IMR-90 (cell line): ENCODE data around the gene CKLF. TPM values are rescaled to one million over a fixed set of nuclear protein-coding genes. Genes with fewer than 3 reads are reported as not detected.

Experiments used
- ATAC-seq: fragments of 200-7000 bp; cut with Tn5 transposase; 2 replicates; pipeline ENCODE4 v1.9.1; 2020; ENCODE audit warnings: low read depth, mild to moderate bottlenecking, moderate library complexity
- BruUV-seq: library from RNA; stranded (reverse); fragments of 400-500 nt; replicated peaks from 2 replicates; lab custom pipeline; 2021; lab: Mats Ljungman, UMichigan
- CTCF ChIA-PET: fragments of 300-600 bp; formaldehyde crosslinking; extraction: SDS; loops from one replicate; lab custom pipeline; 2021; ENCODE audit warnings: antibody characterized with exemption; lab: Yijun Ruan, JAX
- POLR2A ChIA-PET: fragments of 300-600 bp; sonication (Branson Sonifier 250); formaldehyde crosslinking; loops from one replicate; lab custom pipeline; 2022; ENCODE audit warnings: antibody characterized with exemption; ENCODE audit not compliant: unreplicated experiment; lab: Charles Lee
- DNase-seq: peaks from one replicate; pipeline ENCODE4 v3.0.0; 2013
- H2AFZ ChIP-seq: replicated peaks from 2 replicates; pipeline ENCODE3; 2013; ENCODE audit warnings: low read length, mild to moderate bottlenecking; ENCODE audit not compliant: poor library complexity
- H2AK5ac ChIP-seq: 2 replicates; pipeline ENCODE4 v1.6.1; 2013; ENCODE audit warnings: low read depth, low read length, inconsistent platforms
- H2AK9ac ChIP-seq: replicated peaks from 2 replicates; pipeline ENCODE3; 2013; ENCODE audit warnings: mild to moderate bottlenecking, low read depth, low read length, moderate library complexity; ENCODE audit not compliant: poor library complexity
- H2BK120ac ChIP-seq: 2 replicates; pipeline ENCODE4 v1.6.1; 2013; ENCODE audit warnings: low read depth, low read length, inconsistent platforms
- H2BK15ac ChIP-seq: 3 replicates; pipeline ENCODE4 v1.6.1; 2013; ENCODE audit warnings: low read depth, low read length, inconsistent platforms
- H2BK20ac ChIP-seq: 2 replicates; pipeline ENCODE4 v1.6.1; 2013; ENCODE audit warnings: low read depth, mild to moderate bottlenecking, inconsistent platforms, low read length, moderate library complexity
- H2BK5ac ChIP-seq: 2 replicates; pipeline ENCODE4 v1.6.1; 2013; ENCODE audit warnings: mild to moderate bottlenecking, low read depth, low read length, inconsistent platforms; ENCODE audit not compliant: poor library complexity, severe bottlenecking
- H3K14ac ChIP-seq: replicated peaks from 2 replicates; pipeline ENCODE4 v1.6.1; 2013; ENCODE audit warnings: low read depth, low read length, inconsistent platforms
- H3K18ac ChIP-seq: 2 replicates; pipeline ENCODE4 v1.6.1; 2013; ENCODE audit warnings: low read depth, low read length, control low read depth
- H3K23ac ChIP-seq: 2 replicates; pipeline ENCODE4 v1.6.1; 2013; ENCODE audit warnings: low read depth, low read length, inconsistent platforms
- H3K27ac ChIP-seq: 2 replicates; pipeline ENCODE4 v1.5.1; 2013; ENCODE audit warnings: mild to moderate bottlenecking, control low read depth, low read length; ENCODE audit not compliant: insufficient read depth
- H3K27me3 ChIP-seq: 2 replicates; pipeline ENCODE4 v1.6.1; 2013; ENCODE audit warnings: low read length; ENCODE audit not compliant: control insufficient read depth, insufficient read depth
- H3K36me3 ChIP-seq: 2 replicates; pipeline ENCODE4 v1.6.1; 2013; ENCODE audit warnings: low read length, mixed read lengths; ENCODE audit not compliant: control insufficient read depth, insufficient read depth
- H3K4ac ChIP-seq: 2 replicates; pipeline ENCODE4 v1.6.1; 2013; ENCODE audit warnings: low read depth, low read length, inconsistent platforms
- H3K4me1 ChIP-seq: 2 replicates; pipeline ENCODE4 v1.6.1; 2013; ENCODE audit warnings: low read length, mixed read lengths; ENCODE audit not compliant: control insufficient read depth, insufficient read depth
- H3K4me2 ChIP-seq: 2 replicates; pipeline ENCODE4 v1.6.1; 2013; ENCODE audit warnings: low read depth, mild to moderate bottlenecking, control low read depth, low read length, moderate library complexity
- H3K4me3 ChIP-seq: 2 replicates; pipeline ENCODE4 v1.5.1; 2013; ENCODE audit warnings: low read depth, mild to moderate bottlenecking, control low read depth, low read length, moderate library complexity; ENCODE audit not compliant: insufficient read depth
- H3K56ac ChIP-seq: 2 replicates; pipeline ENCODE4 v1.6.1; 2013; ENCODE audit warnings: low read length, inconsistent platforms; ENCODE audit not compliant: insufficient read depth; ENCODE audit errors: extremely low read depth
- H3K79me1 ChIP-seq, 2 experiments: 2 replicates each; pipeline ENCODE4 v1.6.1; 2013; ENCODE audit warnings: low read length in 2 of 2, inconsistent platforms in 1 of 2, low read depth in 1 of 2
- H3K9ac ChIP-seq: 2 replicates; pipeline ENCODE4 v1.6.1; 2013; ENCODE audit warnings: low read depth, low read length, control low read depth
- H3K9me1 ChIP-seq: 2 replicates; pipeline ENCODE4 v1.6.1; 2013; ENCODE audit warnings: low read length, inconsistent platforms; ENCODE audit not compliant: insufficient read depth
- H3K9me3 ChIP-seq: 2 replicates; pipeline ENCODE4 v1.6.1; 2013; ENCODE audit warnings: low read length; ENCODE audit not compliant: control insufficient read depth, insufficient read depth
- H4K20me1 ChIP-seq: 2 replicates; pipeline ENCODE4 v1.6.1; 2013; ENCODE audit warnings: low read length, inconsistent platforms; ENCODE audit not compliant: insufficient read depth
- H4K5ac ChIP-seq: 2 replicates; pipeline ENCODE4 v1.6.1; 2013; ENCODE audit warnings: mild to moderate bottlenecking, low read depth, low read length, control low read depth
- H4K8ac ChIP-seq, 2 experiments: 2 replicates each; pipeline ENCODE4 v1.6.1; 2013; ENCODE audit warnings: low read depth in 2 of 2, low read length in 2 of 2, control low read depth in 1 of 2, inconsistent platforms in 1 of 2
- H4K91ac ChIP-seq: 2 replicates; pipeline ENCODE4 v1.6.1; 2013; ENCODE audit warnings: low read depth, low read length, inconsistent platforms; ENCODE audit not compliant: insufficient read depth
- CEBPB ChIP-seq: IDR thresholded peaks from 2 replicates; pipeline ENCODE4 v1.6.1; 2012; ENCODE audit warnings: low read depth, low read length, improper control_type of control experiment
- CHD1 ChIP-seq: IDR thresholded peaks from 2 replicates; pipeline ENCODE4 v1.6.1; 2012; ENCODE audit warnings: low read depth, low read length, improper control_type of control experiment
- MAFK ChIP-seq: IDR thresholded peaks from 2 replicates; pipeline ENCODE4 v1.6.1; 2012; ENCODE audit warnings: low read depth, low read length, improper control_type of control experiment
- RFX5 ChIP-seq: IDR thresholded peaks from 2 replicates; pipeline ENCODE4 v1.8.0; 2012; ENCODE audit warnings: low read depth, mild to moderate bottlenecking, low read length, moderate library complexity
- WGBS, 2 experiments: methylation state at CpG; one replicate each; pipeline versions ENCODE4 v1.1.5 to v1.1.7; 2013; ENCODE audit warnings: missing lambda C conversion rate in 2 of 2; ENCODE audit not compliant: insufficient read length in 1 of 2; ENCODE audit errors: extremely low coverage in 2 of 2; 5-methylcytosine and 5-hydroxymethylcytosine counted together
- dilution Hi-C: fragments of 300-500 bp; cut with HindIII; formaldehyde crosslinking; loops from one replicate; pipeline ENCODE4 v1.14.3; 2018; ENCODE audit warnings: low sequenced_read_pairs; ENCODE audit not compliant: unreplicated experiment
- in situ Hi-C: fragments of 300-500 bp; cut with MboI; formaldehyde crosslinking; loops from 3 replicates; pipeline ENCODE4 v1.14.3; 2019; ENCODE audit warnings: low sequenced_read_pairs, inconsistent platforms, mixed read lengths
- intact Hi-C: fragments of 100-400 bp; cut with micrococcal nuclease; formaldehyde crosslinking; loops from 2 replicates; pipeline ENCODE4 v1.10.0; 2022
- polyA plus RNA-seq, 3 experiments: library from polyadenylated mRNA; depleted of rRNA; stranded (reverse); fragments of >200 nt; gene quantifications; 2 replicates each; pipeline ENCODE4 v1.2.3, GENCODE V29; 2012; ENCODE audit warnings: low replicate concordance in 1 of 3
- total RNA-seq: library from RNA; depleted of rRNA; stranded (reverse); fragments of >200 nt; gene quantifications from 2 replicates; pipeline ENCODE4 v1.2.3, GENCODE V29; 2012
- TF ChIP-seq, protein P1 (sequence below): fragments of 150-350 bp; IDR thresholded peaks from 2 replicates; pipeline ENCODE4 v1.6.1; 2016; ENCODE audit warnings: low read depth, mild to moderate bottlenecking, low read length, moderate library complexity, borderline replicate concordance
- TF ChIP-seq, protein P2 (sequence below): conservative IDR thresholded peaks from 2 replicates; pipeline ENCODE4 v1.5.1; 2012; ENCODE audit warnings: mild to moderate bottlenecking, low read depth, low read length, improper control_type of control experiment

The CKLF gene
- total and polyA plus RNA-seq, 2 of the 4 experiments (the other 2 are of a cell fraction): 60.8 to 92.2 TPM

DNA sequence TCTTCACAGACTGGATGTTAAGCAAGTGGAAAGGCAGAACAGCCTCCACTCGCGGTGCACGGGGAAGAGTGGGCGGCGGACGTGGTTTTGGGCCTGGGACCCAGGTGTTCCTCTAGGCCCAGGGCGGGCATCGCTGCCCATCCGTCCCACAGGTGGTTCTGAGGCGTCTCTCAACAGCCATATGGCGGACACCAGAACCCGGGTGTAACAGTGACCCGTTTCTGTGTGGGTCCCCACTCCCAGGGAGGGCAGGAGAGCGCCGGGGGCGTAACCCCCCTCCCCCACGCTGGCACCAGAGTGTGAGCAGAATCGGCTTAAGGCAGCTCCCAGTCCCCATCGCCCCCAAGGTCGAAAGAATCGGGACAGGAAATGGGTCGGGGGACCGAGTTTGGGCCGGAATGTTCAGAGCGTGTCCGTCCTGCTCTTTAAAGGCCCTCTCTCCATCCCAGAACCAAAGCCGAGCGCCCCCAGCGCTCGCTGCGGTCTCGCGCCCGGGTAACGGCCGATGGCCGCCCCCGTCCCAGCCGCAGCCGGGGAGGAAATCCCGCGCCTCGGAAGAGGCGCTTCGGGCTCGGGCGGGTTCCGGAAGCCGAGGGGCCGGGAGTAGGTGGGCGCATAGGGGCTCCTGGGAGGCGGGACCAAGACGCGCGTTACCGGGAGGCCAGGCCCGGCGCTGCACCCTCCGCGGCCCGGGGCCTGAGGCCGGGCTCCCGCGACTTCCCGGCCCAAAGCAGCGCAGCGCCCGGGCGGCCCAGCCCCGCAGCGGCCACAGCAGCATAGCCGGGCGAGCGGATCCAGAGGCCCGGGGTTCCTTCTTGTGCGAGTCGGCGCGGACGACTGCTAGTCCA lies 2.9 kb upstream of the CKLF start, which contains the start of gene TK2 (continued):
- TF ChIP-seq, protein P1, sequence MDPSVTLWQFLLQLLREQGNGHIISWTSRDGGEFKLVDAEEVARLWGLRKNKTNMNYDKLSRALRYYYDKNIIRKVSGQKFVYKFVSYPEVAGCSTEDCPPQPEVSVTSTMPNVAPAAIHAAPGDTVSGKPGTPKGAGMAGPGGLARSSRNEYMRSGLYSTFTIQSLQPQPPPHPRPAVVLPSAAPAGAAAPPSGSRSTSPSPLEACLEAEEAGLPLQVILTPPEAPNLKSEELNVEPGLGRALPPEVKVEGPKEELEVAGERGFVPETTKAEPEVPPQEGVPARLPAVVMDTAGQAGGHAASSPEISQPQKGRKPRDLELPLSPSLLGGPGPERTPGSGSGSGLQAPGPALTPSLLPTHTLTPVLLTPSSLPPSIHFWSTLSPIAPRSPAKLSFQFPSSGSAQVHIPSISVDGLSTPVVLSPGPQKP: no peak
- no peak for TF ChIP-seq CEBPB

DNA sequence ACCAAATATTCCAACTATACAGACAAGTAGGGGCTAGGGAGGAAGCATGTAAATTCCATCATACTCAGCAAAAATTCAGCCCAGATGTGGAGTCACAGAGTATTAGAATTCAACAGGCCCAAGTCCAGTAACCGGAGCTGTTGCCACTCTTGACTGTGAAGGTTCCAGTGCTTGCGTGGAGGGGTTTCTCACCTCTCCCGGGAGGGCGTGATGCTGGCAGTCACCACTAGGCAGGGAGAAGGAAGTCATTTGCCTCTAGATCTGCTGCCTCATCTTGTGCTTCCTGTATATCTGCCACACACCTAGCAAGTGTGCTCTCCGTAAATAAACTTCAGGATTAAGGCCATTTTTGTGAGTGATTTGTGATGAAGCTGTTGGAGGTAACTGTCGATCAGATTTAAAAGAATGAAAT lies 1.0 kb upstream of the CKLF start:
- in situ Hi-C loops: loop anchor here (5.0 kb wide), 1 partner anchor 51 kb away; the partner anchor contains the start of gene CMTM3
- POLR2A ChIA-PET: no interaction called here
- H3K9me3 ChIP-seq: no peaks in the 10 kb centered on the region
- H2AK9ac ChIP-seq: peak overlapping the region; percentile 95
- TF ChIP-seq MAFK (peak; percentile 79), CHD1 (no peak), RFX5 (no peak)
- TF ChIP-seq, protein P2, sequence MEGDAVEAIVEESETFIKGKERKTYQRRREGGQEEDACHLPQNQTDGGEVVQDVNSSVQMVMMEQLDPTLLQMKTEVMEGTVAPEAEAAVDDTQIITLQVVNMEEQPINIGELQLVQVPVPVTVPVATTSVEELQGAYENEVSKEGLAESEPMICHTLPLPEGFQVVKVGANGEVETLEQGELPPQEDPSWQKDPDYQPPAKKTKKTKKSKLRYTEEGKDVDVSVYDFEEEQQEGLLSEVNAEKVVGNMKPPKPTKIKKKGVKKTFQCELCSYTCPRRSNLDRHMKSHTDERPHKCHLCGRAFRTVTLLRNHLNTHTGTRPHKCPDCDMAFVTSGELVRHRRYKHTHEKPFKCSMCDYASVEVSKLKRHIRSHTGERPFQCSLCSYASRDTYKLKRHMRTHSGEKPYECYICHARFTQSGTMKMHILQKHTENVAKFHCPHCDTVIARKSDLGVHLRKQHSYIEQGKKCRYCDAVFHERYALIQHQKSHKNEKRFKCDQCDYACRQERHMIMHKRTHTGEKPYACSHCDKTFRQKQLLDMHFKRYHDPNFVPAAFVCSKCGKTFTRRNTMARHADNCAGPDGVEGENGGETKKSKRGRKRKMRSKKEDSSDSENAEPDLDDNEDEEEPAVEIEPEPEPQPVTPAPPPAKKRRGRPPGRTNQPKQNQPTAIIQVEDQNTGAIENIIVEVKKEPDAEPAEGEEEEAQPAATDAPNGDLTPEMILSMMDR: peak; percentile 12; the same call in 1 of the 2 replicates
- H2BK20ac ChIP-seq: no peak overlapping the region
- H3K79me1 ChIP-seq: peaks cover 54 to 64% of the 10 kb centered on the region in 2 experiments
- no peaks in the 10 kb centered on the region for H4K20me1 ChIP-seq
- H4K8ac ChIP-seq: peak overlapping the region; percentile 98 to 100
- H2BK15ac ChIP-seq: peak overlapping the region; percentile 39; the same call in 1 of the 3 replicates
- peak overlapping the region; percentile 54 for H2AFZ ChIP-seq
- H3K9ac ChIP-seq: no peak overlapping the region
- no peaks in the 10 kb centered on the region for H3K27me3 ChIP-seq
- DNase-seq: peak; percentile 9
- H4K5ac ChIP-seq: peak overlapping the region; percentile 82
- H3K4me3 ChIP-seq: no peak overlapping the region
- ATAC-seq: no peak
- peak overlapping the region; percentile 90 for H2AK5ac ChIP-seq
- dilution Hi-C loops: no loop called here
- H2BK5ac ChIP-seq: no peak overlapping the region
- intact Hi-C loops: no loop called here
- H3K23ac ChIP-seq: peak overlapping the region; percentile 94; the same call in 1 of the 2 replicates
- no TSS peak for BruUV-seq
- H3K14ac ChIP-seq: 0 out of 2 replicates have a peak overlapping the region, but pooled peaks have one; percentile 13
- peak overlapping the region; percentile 98 for H3K4ac ChIP-seq
- H3K4me1 ChIP-seq: peaks cover 7% of the 10 kb centered on the region
- H3K27ac ChIP-seq: no peak overlapping the region
- peak overlapping the region; percentile 36; the same call in 1 of the 2 replicates for H2BK120ac ChIP-seq
- H4K91ac ChIP-seq: peak overlapping the region; percentile 32
- H3K4me2 ChIP-seq: no peak overlapping the region
- peaks cover 16% of the 10 kb centered on the region; the same call in 1 of the 2 replicates for H3K9me1 ChIP-seq
- H3K18ac ChIP-seq: no peak overlapping the region
- CTCF ChIA-PET: interaction anchor here (0.6 to 1.0 kb wide), 2 partner anchors 22 to 99 kb away, joined by 4 read pairs; no protein-coding TSS in a partner anchor
- WGBS, 2 experiments: no CpG with 5 or more reads among the region's 6 CpGs
- peaks cover 2% of the 10 kb centered on the region; the same call in 1 of the 2 replicates for H3K36me3 ChIP-seq
- H3K56ac ChIP-seq: no peak overlapping the region
